Prostate gland (tissue), 2 donors: ENCODE measurements around the gene ADM2. TPM values are rescaled to one million over a fixed set of nuclear protein-coding genes. Genes with fewer than 3 reads are reported as not detected.

Experiments used
- DNase-seq: peaks from one replicate; pipeline ENCODE4 v3.0.0-alpha.2; 2019; ENCODE audit warnings: low spot score
- H3K27ac ChIP-seq, 2 donors: fragments of 200-600 bp; sonication (generic); 2 replicates each; pipeline ENCODE4 v1.5.1; 2017 to 2019
- H3K27me3 ChIP-seq: fragments of 200-600 bp; sonication (generic); replicated peaks from 2 replicates; pipeline ENCODE4 v1.5.1; 2019; ENCODE audit not compliant: insufficient read depth
- H3K36me3 ChIP-seq, 2 donors: fragments of 200-600 bp; sonication (generic); 1 replicate in 1 of 2; 2 replicates in 1 of 2; pipeline versions ENCODE4 v1.5.1 to v1.8.1; 2017 to 2019
- H3K4me1 ChIP-seq: fragments of 200-600 bp; sonication (generic); replicated peaks from 2 replicates; pipeline ENCODE4 v1.5.1; 2019
- H3K4me3 ChIP-seq, 2 donors: fragments of 200-600 bp; sonication (generic); 2 replicates each; pipeline ENCODE4 v1.5.1; 2017 to 2019
- H3K9me3 ChIP-seq: fragments of 200-600 bp; sonication (generic); 2 replicates; pipeline ENCODE4 v1.5.1; 2017
- CTCF ChIP-seq, 4 experiments: fragments of 200-600 bp in 2 of 4; fragments of 450-650 bp in 2 of 4; sonication (generic) in 2 of 4; IDR thresholded peaks; 1 replicate in 3 of 4; 2 replicates in 1 of 4; pipeline ENCODE4 v1.5.1; 2016 to 2019; ENCODE audit warnings: antibody characterized with exemption in 4 of 4, mild to moderate bottlenecking in 2 of 4, moderate library complexity in 2 of 4
- POLR2A ChIP-seq: fragments of 450-650 bp; IDR thresholded peaks from one replicate; pipeline ENCODE4 v1.6.1; 2016; ENCODE audit warnings: antibody characterized with exemption, mild to moderate bottlenecking
- POLR2AphosphoS5 ChIP-seq: sonication (generic); formaldehyde crosslinking; IDR thresholded peaks from one replicate; pipeline ENCODE4 v1.6.1; 2017; ENCODE audit warnings: antibody characterized with exemption
- WGBS: methylation state at CpG from one replicate; pipeline ENCODE4 v1.1.5; 2018; 5-methylcytosine and 5-hydroxymethylcytosine counted together
- intact Hi-C: fragments of 100-400 bp; cut with DNase I; formaldehyde crosslinking; loops from one replicate; pipeline ENCODE4 v1.14.2; 2022
- total RNA-seq, 2 donors: library from RNA; depleted of rRNA; stranded (reverse); fragments of >200 nt; gene quantifications; one replicate each; pipeline ENCODE4 v1.1.0, GENCODE V29; 2016

ADM2 gene
- total RNA-seq, 2 donors from 2014 or later, result 7.3 to 7.9 TPM

GRCh38 chr22:50471197-50471847 lies 10.0 kb upstream of the ADM2 start:
- Histone ChIP-seq H3K9me3 (no peaks in the 10 kb centered on the region), H3K36me3 (peaks cover 6 to 12% of the 10 kb centered on the region in 2 donors), H3K4me3 (no peak overlapping the region), H3K27ac (peak overlapping the region in 1 of 2 donors; percentile 28), H3K4me1 (peaks cover 35% of the 10 kb centered on the region), H3K27me3 (no peaks in the 10 kb centered on the region)
- intact Hi-C loops, result no loop called here
- WGBS, result 60% methylated on average over 21 of the region's 21 CpGs
- DNase-seq, result no peak
- TF ChIP-seq POLR2A (no peak), POLR2AphosphoS5 (no peak), CTCF (IDR thresholded peaks at IDR 0.05) (no peak)

- WGBS, result 61% methylated on average over 5 of the region's 5 CpGs
- TF ChIP-seq POLR2AphosphoS5, result no peak
- TF ChIP-seq CTCF (IDR thresholded peaks at IDR 0.05), result no peak
- no peak for TF ChIP-seq POLR2A
- no peak for DNase-seq
- no peak overlapping the region for H3K4me3 ChIP-seq
- H3K27me3 ChIP-seq, result no peaks in the 10 kb centered on the region
- intact Hi-C loops, result no loop called here
- H3K9me3 ChIP-seq, result no peaks in the 10 kb centered on the region
- H3K4me1 ChIP-seq, result peaks cover 35% of the 10 kb centered on the region
- peaks cover 2 to 6% of the 10 kb centered on the region in 2 donors for H3K36me3 ChIP-seq
- H3K27ac ChIP-seq, result no peak overlapping the region
Observed at GRCh38 chr22:50471962-50472361, 9.4 kb upstream of the ADM2 start.

GRCh38 chr22:50473088-50473487 lies 8.3 kb upstream of the ADM2 start:
- Histone ChIP-seq H3K4me3 (peak overlapping the region; percentile 86), H3K27ac (no peak overlapping the region), H3K27me3 (no peaks in the 10 kb centered on the region), H3K9me3 (no peaks in the 10 kb centered on the region), H3K4me1 (peaks cover 35% of the 10 kb centered on the region), H3K36me3 (no peaks in the 10 kb centered on the region)
- 83% methylated on average over 6 of the region's 6 CpGs for WGBS
- no peak for DNase-seq
- TF ChIP-seq CTCF (IDR thresholded peaks at IDR 0.05) (no peak), POLR2AphosphoS5 (no peak)
- intact Hi-C loops, result no loop called here

- no peak for DNase-seq
- H3K27me3 ChIP-seq, result no peaks in the 10 kb centered on the region
- peaks cover 35% of the 10 kb centered on the region for H3K4me1 ChIP-seq
- peak overlapping the region; percentile 54 to 77 for H3K27ac ChIP-seq
- no peaks in the 10 kb centered on the region for H3K9me3 ChIP-seq
- peak overlapping the region; percentile 86 for H3K4me3 ChIP-seq
- H3K36me3 ChIP-seq, result no peaks in the 10 kb centered on the region
- WGBS, result 9% methylated on average over 33 of the region's 62 CpGs
- intact Hi-C loops, result no loop called here
- TF ChIP-seq POLR2AphosphoS5, result no peak
- peak; percentile 10 for TF ChIP-seq POLR2A
- no peak for TF ChIP-seq CTCF (IDR thresholded peaks at IDR 0.05)
Observed at GRCh38 chr22:50473855-50474671, 7.3 kb upstream of the ADM2 start.
